H1 (cell line): Measurements from ENCODE around the gene VPS13D. TPM values are rescaled to one million over a fixed set of nuclear protein-coding genes. Genes with fewer than 3 reads are reported as not detected.

Experiments used
- CTCF ChIA-PET: fragments of 300-600 bp; sonication (Branson Sonifier 250); formaldehyde crosslinking; loops from one replicate; lab custom pipeline; 2021; ENCODE audit not compliant: partially characterized antibody; lab: Charles Lee
- POLR2A ChIA-PET: fragments of 300-600 bp; sonication (Branson Sonifier 250); formaldehyde crosslinking; loops from one replicate; lab custom pipeline; 2021; ENCODE audit warnings: inconsistent platforms; ENCODE audit not compliant: partially characterized antibody; lab: Charles Lee
- DNase-seq, 2 experiments: peaks; one replicate each; pipeline versions ENCODE4 v3.0.0 to v3.0.0-alpha.2; 2010 to 2022; ENCODE audit warnings: low spot score in 2 of 2, low read depth in 1 of 2, mixed read lengths in 1 of 2
- FAIRE-seq: peaks from 2 replicates; lab custom pipeline; 2011; peaks lifted over from hg19 to GRCh38; lab: Jason Lieb, UNC
- H2AFZ ChIP-seq: 2 replicates; pipeline ENCODE4 v1.8.1; 2012; ENCODE audit warnings: low read length, inconsistent platforms
- H2AK5ac ChIP-seq: 2 replicates; pipeline ENCODE4 v1.6.1; 2013; ENCODE audit warnings: low read depth, low read length
- H2BK120ac ChIP-seq: replicated peaks from 2 replicates; pipeline ENCODE3; 2013; ENCODE audit warnings: low read depth, low read length, inconsistent platforms
- H2BK12ac ChIP-seq: 2 replicates; pipeline ENCODE4 v1.6.1; 2013; ENCODE audit warnings: low read depth, low read length
- H2BK15ac ChIP-seq: 2 replicates; pipeline ENCODE4 v1.6.1; 2013; ENCODE audit warnings: low read length
- H2BK20ac ChIP-seq: 2 replicates; pipeline ENCODE4 v1.6.1; 2013; ENCODE audit warnings: low read length
- H2BK5ac ChIP-seq: 2 replicates; pipeline ENCODE4 v1.6.1; 2013; ENCODE audit warnings: low read depth, low read length
- H3K14ac ChIP-seq: 2 replicates; pipeline ENCODE4 v1.6.1; 2013; ENCODE audit warnings: inconsistent platforms; ENCODE audit not compliant: insufficient read length
- H3K18ac ChIP-seq: 2 replicates; pipeline ENCODE4 v1.6.1; 2013; ENCODE audit warnings: low read length; ENCODE audit errors: extremely low read depth
- H3K23ac ChIP-seq: 2 replicates; pipeline ENCODE4 v1.6.1; 2013; ENCODE audit warnings: inconsistent platforms; ENCODE audit not compliant: insufficient read length
- H3K23me2 ChIP-seq: 2 replicates; pipeline ENCODE4 v1.6.1; 2013; ENCODE audit warnings: low read depth, low read length
- H3K27ac ChIP-seq: 2 replicates; pipeline ENCODE4 v1.6.1; 2011; ENCODE audit warnings: low read depth, low read length, inconsistent platforms
- H3K27me3 ChIP-seq, 4 experiments: replicated peaks in 1 of 4; 1 replicate in 1 of 4; 2 replicates in 3 of 4; pipeline versions ENCODE4 v1.6.1 to v1.8.1; 2011 to 2013; ENCODE audit warnings: low read length in 3 of 4, mild to moderate bottlenecking in 3 of 4, inconsistent platforms in 2 of 4, mixed read lengths in 2 of 4, moderate library complexity in 1 of 4; ENCODE audit not compliant: control insufficient read depth in 3 of 4, insufficient read depth in 3 of 4; ENCODE audit errors: extremely low read depth in 1 of 4
- H3K36me3 ChIP-seq, 4 experiments: 2 replicates each; pipeline versions ENCODE4 v1.6.1 to v1.8.1; 2011 to 2013; ENCODE audit warnings: mild to moderate bottlenecking in 4 of 4, low read length in 3 of 4, moderate library complexity in 2 of 4, control low read depth in 1 of 4, inconsistent platforms in 1 of 4; ENCODE audit not compliant: insufficient read depth in 4 of 4, control insufficient read depth in 2 of 4
- H3K4ac ChIP-seq: replicated peaks from 2 replicates; pipeline ENCODE3; 2013; ENCODE audit warnings: low read length, low read depth, mixed read lengths, inconsistent platforms; ENCODE audit not compliant: insufficient read length
- H3K4me1 ChIP-seq, 4 experiments: replicated peaks in 1 of 4; 1 replicate in 1 of 4; 2 replicates in 3 of 4; pipeline versions ENCODE4 v1.6.1 to v1.8.1; 2011 to 2013; ENCODE audit warnings: low read length in 3 of 4, inconsistent platforms in 2 of 4, mixed read lengths in 1 of 4; ENCODE audit not compliant: insufficient read depth in 4 of 4, control insufficient read depth in 3 of 4
- H3K4me2 ChIP-seq, 2 experiments: 2 replicates each; pipeline versions ENCODE4 v1.6.1 to v1.8.1; 2011 to 2013; ENCODE audit warnings: low read depth in 2 of 2, low read length in 2 of 2, control low read depth in 1 of 2, inconsistent platforms in 1 of 2, mild to moderate bottlenecking in 1 of 2; ENCODE audit not compliant: insufficient read depth in 1 of 2
- H3K4me3 ChIP-seq, 4 experiments: fragments of 200-600, 300-600 bp in 1 of 4; sonication (generic), shearing (Covaris generic), sonication (Bioruptor Twin) in 1 of 4; 2 replicates each; pipeline versions ENCODE4 v1.5.1 to v1.8.1; 2011 to 2016; ENCODE audit warnings: low read length in 4 of 4, low read depth in 3 of 4, control low read depth in 2 of 4, inconsistent platforms in 2 of 4, mild to moderate bottlenecking in 2 of 4, mixed read lengths in 1 of 4, moderate library complexity in 1 of 4; ENCODE audit not compliant: insufficient read depth in 2 of 4; ENCODE audit errors: extremely low read depth in 1 of 4
- H3K56ac ChIP-seq: replicated peaks from 2 replicates; pipeline ENCODE3; 2013; ENCODE audit warnings: low read depth, mild to moderate bottlenecking, mixed read lengths, low read length, inconsistent platforms; ENCODE audit not compliant: insufficient read length
- H3K79me1 ChIP-seq: 2 replicates; pipeline ENCODE4 v1.6.1; 2013; ENCODE audit warnings: low read depth, low read length, control low read depth
- H3K79me2 ChIP-seq, 2 experiments: 2 replicates each; pipeline versions ENCODE4 v1.6.1 to v1.8.1; 2012 to 2013; ENCODE audit warnings: low read length in 2 of 2, mild to moderate bottlenecking in 2 of 2, inconsistent platforms in 1 of 2; ENCODE audit not compliant: insufficient read depth in 2 of 2, control insufficient read depth in 1 of 2
- H3K9ac ChIP-seq, 4 experiments: replicated peaks in 1 of 4; 1 replicate in 1 of 4; 2 replicates in 3 of 4; pipeline versions ENCODE4 v1.6.1 to v1.8.1; 2011 to 2013; ENCODE audit warnings: low read depth in 3 of 4, low read length in 3 of 4, control low read depth in 2 of 4, mild to moderate bottlenecking in 2 of 4, moderate library complexity in 2 of 4, inconsistent platforms in 1 of 4; ENCODE audit errors: extremely low read depth in 1 of 4
- H3K9me3 ChIP-seq, 2 experiments: 2 replicates each; pipeline versions ENCODE4 v1.6.1 to v1.8.1; 2012 to 2013; ENCODE audit warnings: mild to moderate bottlenecking in 2 of 2, moderate library complexity in 2 of 2, control low read depth in 1 of 2, inconsistent platforms in 1 of 2, low read depth in 1 of 2, low read length in 1 of 2, mixed read lengths in 1 of 2; ENCODE audit not compliant: insufficient read depth in 2 of 2
- H4K20me1 ChIP-seq, 2 experiments: replicated peaks in 1 of 2; 2 replicates each; pipeline versions ENCODE3 to v1.8.1; 2011 to 2013; ENCODE audit warnings: inconsistent platforms in 2 of 2, low read length in 2 of 2, mild to moderate bottlenecking in 1 of 2; ENCODE audit not compliant: insufficient read depth in 2 of 2, control insufficient read depth in 1 of 2
- H4K5ac ChIP-seq: 2 replicates; pipeline ENCODE4 v1.6.1; 2013; ENCODE audit warnings: low read length, low read depth, mixed read lengths, inconsistent platforms; ENCODE audit not compliant: insufficient read length
- H4K8ac ChIP-seq: 2 replicates; pipeline ENCODE4 v1.8.0; 2013; ENCODE audit warnings: mild to moderate bottlenecking, moderate library complexity, low read length, inconsistent platforms; ENCODE audit not compliant: insufficient read depth; ENCODE audit errors: extremely low read depth
- H4K91ac ChIP-seq: replicated peaks from 2 replicates; pipeline ENCODE3; 2013; ENCODE audit warnings: low read length, mixed read lengths, inconsistent platforms; ENCODE audit not compliant: insufficient read length
- BACH1 ChIP-seq: IDR thresholded peaks from 2 replicates; pipeline ENCODE4 v1.6.1; 2012; ENCODE audit warnings: low read length, improper control_type of control experiment
- CREB1 ChIP-seq: IDR thresholded peaks from 2 replicates; pipeline ENCODE4 v1.6.1; 2012; ENCODE audit warnings: inconsistent platforms
- JUND ChIP-seq: IDR thresholded peaks from 2 replicates; pipeline ENCODE4 v1.6.1; 2011; ENCODE audit warnings: mild to moderate bottlenecking, improper control_type of control experiment, low read length
- KDM1A ChIP-seq: fragments of 200-600, 300-600 bp; sonication (generic); IDR thresholded peaks from 2 replicates; pipeline ENCODE4 v1.7.1; 2016; ENCODE audit warnings: mild to moderate bottlenecking, low read length, borderline replicate concordance
- POLR2A ChIP-seq, 2 experiments: IDR thresholded peaks; 1 replicate in 1 of 2; 2 replicates in 1 of 2; pipeline ENCODE4 v1.6.1; 2011; ENCODE audit warnings: low read depth in 2 of 2, low read length in 2 of 2, mild to moderate bottlenecking in 2 of 2; ENCODE audit errors: control extremely low read depth in 1 of 2
- RAD21 ChIP-seq, 2 experiments: IDR thresholded peaks in 1 of 2; conservative IDR thresholded peaks in 1 of 2; 2 replicates each; pipeline ENCODE4 v1.6.1; 2011; ENCODE audit warnings: low read depth in 2 of 2, low read length in 2 of 2, improper control_type of control experiment in 1 of 2, inconsistent platforms in 1 of 2, mild to moderate bottlenecking in 1 of 2, moderate library complexity in 1 of 2
- RBBP5 ChIP-seq: IDR thresholded peaks from 2 replicates; pipeline ENCODE4 v1.7.1; 2012; ENCODE audit warnings: low read depth, mild to moderate bottlenecking, inconsistent platforms, low read length, moderate library complexity, borderline replicate concordance
- RXRA ChIP-seq: IDR thresholded peaks from 2 replicates; pipeline ENCODE4 v1.6.1; 2011; ENCODE audit warnings: low read depth, mild to moderate bottlenecking, low read length, moderate library complexity; ENCODE audit not compliant: insufficient read depth
- SIN3A ChIP-seq, 2 experiments: IDR thresholded peaks in 1 of 2; conservative IDR thresholded peaks in 1 of 2; 2 replicates each; pipeline ENCODE4 v1.6.1; 2011 to 2012; ENCODE audit warnings: low read length in 2 of 2, improper control_type of control experiment in 1 of 2, low read depth in 1 of 2, mild to moderate bottlenecking in 1 of 2
- SIX5 ChIP-seq: IDR thresholded peaks from 2 replicates; pipeline ENCODE4 v1.6.1; 2011; ENCODE audit warnings: mild to moderate bottlenecking, low read depth, low read length
- SP1 ChIP-seq: IDR thresholded peaks from 2 replicates; pipeline ENCODE4 v1.6.1; 2011; ENCODE audit warnings: low read depth, low read length
- SP2 ChIP-seq: IDR thresholded peaks from 2 replicates; pipeline ENCODE4 v1.6.1; 2012; ENCODE audit warnings: mild to moderate bottlenecking, low read length, inconsistent platforms
- SP4 ChIP-seq: IDR thresholded peaks from 2 replicates; pipeline ENCODE4 v1.6.1; 2012; ENCODE audit warnings: low read length, inconsistent platforms
- WGBS, 2 experiments: shearing (Covaris generic) in 1 of 2; methylation state at CpG; one replicate each; pipeline versions ENCODE4 v1.1.6 to v1.1.7; 2013 to 2015; ENCODE audit warnings: low lambda C conversion rate in 2 of 2, mixed read lengths in 2 of 2, inconsistent platforms in 1 of 2, low coverage in 1 of 2, missing lambda C conversion rate in 1 of 2; ENCODE audit not compliant: insufficient replicate concordance in 2 of 2, insufficient coverage in 1 of 2, insufficient read length in 1 of 2; ENCODE audit errors: extremely low coverage in 1 of 2, missing lambda C conversion rate in 1 of 2; 5-methylcytosine and 5-hydroxymethylcytosine counted together
- polyA plus RNA-seq, 7 experiments: library from polyadenylated mRNA; depleted of rRNA in 3 of 7; stranded (reverse) in 5 of 7; unstranded in 2 of 7; fragments of >200 nt in 5 of 7; fragments of 200-250 nt in 2 of 7; gene quantifications; 1 replicate in 5 of 7; 2 replicates in 1 of 7; 4 replicates in 1 of 7; pipeline versions ENCODE4 v1.2.1 to v1.2.3, GENCODE V29; 2011 to 2013; ENCODE audit warnings: missing spikeins in 2 of 7, mixed read lengths in 2 of 7
- total RNA-seq: library from RNA; stranded (reverse); fragmentation: NEBNext Ultra II Directional; extraction: Animal tissue kit (Norgen Biotek cat#: 25700); gene quantifications from 2 replicates; pipeline ENCODE4 v1.2.1, GENCODE V29; 2021
- TF ChIP-seq, protein P1 (sequence below): IDR thresholded peaks from 2 replicates; pipeline ENCODE4 v1.6.1; 2011; ENCODE audit warnings: low read length, improper control_type of control experiment

Gene VPS13D
- total and polyA plus RNA-seq, 2 of the 8 experiments (the other 6 are each of a cell fraction or from before 2014, with no cell fraction given) = 10.9 to 31.2 TPM

DNA sequence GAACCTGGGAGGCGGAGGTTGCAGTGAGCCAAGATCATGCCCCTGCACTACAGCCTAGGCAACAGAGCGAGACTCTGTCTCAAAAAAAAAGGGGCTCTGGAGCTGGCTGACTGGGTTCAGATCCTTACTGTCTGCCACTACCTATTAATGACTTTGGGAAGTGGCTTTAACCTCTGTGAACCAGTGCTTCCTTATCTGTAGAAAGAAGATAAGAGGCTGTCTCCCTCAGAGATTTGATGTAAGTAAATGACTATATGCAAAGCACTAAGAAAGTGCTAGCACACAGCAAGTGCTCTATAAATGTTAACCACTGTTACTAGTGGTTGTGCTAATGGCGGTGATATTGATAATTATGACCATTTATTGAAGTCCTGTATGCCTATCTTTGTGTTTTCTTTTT is 94.6 kb downstream of the VPS13D start:
- CTCF ChIA-PET = interaction anchor here (0.9 kb wide), 2 partner anchors 49 to 361 kb away, joined by 3 read pairs; no protein-coding TSS in a partner anchor
- 93% methylated on average over 3 of the region's 3 CpGs; no CpG with 5 or more reads in 1 of the 2 experiments for WGBS, 2 experiments
- no peak for TF ChIP-seq SP2
- no peak for TF ChIP-seq KDM1A
- TF ChIP-seq BACH1 = no peak
- TF ChIP-seq RXRA = no peak
- no peak for TF ChIP-seq SIN3A (conservative IDR thresholded peaks at IDR 0.05 in 1 of 2, IDR thresholded peaks at IDR 0.05 in 1 of 2; ENCODE audit: low read depth in 1 of 2, low read length in 2 of 2)
- no peak for TF ChIP-seq POLR2A (IDR thresholded peaks at IDR 0.05; ENCODE audit: control extremely low read depth in 1 of 2, low read depth in 2 of 2, low read length in 2 of 2)
- no peak for TF ChIP-seq SIX5
- no peak for TF ChIP-seq CREB1
- TF ChIP-seq, protein P1, sequence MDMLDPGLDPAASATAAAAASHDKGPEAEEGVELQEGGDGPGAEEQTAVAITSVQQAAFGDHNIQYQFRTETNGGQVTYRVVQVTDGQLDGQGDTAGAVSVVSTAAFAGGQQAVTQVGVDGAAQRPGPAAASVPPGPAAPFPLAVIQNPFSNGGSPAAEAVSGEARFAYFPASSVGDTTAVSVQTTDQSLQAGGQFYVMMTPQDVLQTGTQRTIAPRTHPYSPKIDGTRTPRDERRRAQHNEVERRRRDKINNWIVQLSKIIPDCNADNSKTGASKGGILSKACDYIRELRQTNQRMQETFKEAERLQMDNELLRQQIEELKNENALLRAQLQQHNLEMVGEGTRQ = no peak
- TF ChIP-seq RAD21 (IDR thresholded peaks at IDR 0.05 in 1 of 2, conservative IDR thresholded peaks at IDR 0.05 in 1 of 2; ENCODE audit: low read depth in 2 of 2, low read length in 2 of 2) = no peak
- TF ChIP-seq RBBP5 = no peak
- TF ChIP-seq SP4 = no peak
- no peak for TF ChIP-seq JUND
- no peak for TF ChIP-seq SP1

More for the DNA sequence above, 94.6 kb downstream of the VPS13D start:
- H2BK15ac ChIP-seq = no peak overlapping the region
- POLR2A ChIA-PET = no interaction called here
- H3K79me1 ChIP-seq = no peaks in the 10 kb centered on the region
- H3K27me3 ChIP-seq = no peaks in the 10 kb centered on the region
- H3K23ac ChIP-seq = no peak overlapping the region
- H3K23me2 ChIP-seq = no peaks in the 10 kb centered on the region
- H3K9me3 ChIP-seq = no peaks in the 10 kb centered on the region
- no peak overlapping the region for H2AK5ac ChIP-seq
- H3K9ac ChIP-seq = no peak overlapping the region
- no peak overlapping the region for H2BK12ac ChIP-seq
- H3K36me3 ChIP-seq = peaks cover 0 to 14% (median 2%) of the 10 kb centered on the region in 4 experiments; a peak in 5 of 8 replicates
- no peak overlapping the region for H3K27ac ChIP-seq
- H3K4ac ChIP-seq = no peak overlapping the region
- H3K4me3 ChIP-seq = no peak overlapping the region
- no peak overlapping the region for H2BK5ac ChIP-seq
- no peak overlapping the region for H4K8ac ChIP-seq
- H3K14ac ChIP-seq = no peak overlapping the region
- H4K20me1 ChIP-seq = peaks cover 0 to 2% of the 10 kb centered on the region in 2 experiments
- H3K79me2 ChIP-seq = no peaks in the 10 kb centered on the region
- no peak overlapping the region for H2BK20ac ChIP-seq
- no peak overlapping the region for H4K91ac ChIP-seq
- no peak overlapping the region for H4K5ac ChIP-seq
- H3K56ac ChIP-seq = no peak overlapping the region
- DNase-seq (no peak), FAIRE-seq (no peak)
- H2AFZ ChIP-seq = no peak overlapping the region
- H3K18ac ChIP-seq = no peak overlapping the region
- peaks cover 0 to 6% (median 0%) of the 10 kb centered on the region in 4 experiments; a peak in 1 of 7 replicates for H3K4me1 ChIP-seq
- no peak overlapping the region for H2BK120ac ChIP-seq
- H3K4me2 ChIP-seq = no peak overlapping the region
